ENCODE results near the gene ITPRID2. TPM values are rescaled to one million over a fixed set of nuclear protein-coding genes. Genes with fewer than 3 reads are reported as not detected.

Gene ITPRID2
- total and polyA plus RNA-seq, 2 of the 4 experiments (the other 2 are of a cell fraction) = 74.1 to 187 TPM

- no peak for ATAC-seq (ENCODE audit: low read depth)
- H2AK5ac ChIP-seq (ENCODE audit: low read depth, low read length) = no peak overlapping the region
- H4K20me1 ChIP-seq (ENCODE audit: insufficient read depth, low read length) = no peaks in the 10 kb centered on the region
- no peaks in the 10 kb centered on the region for H3K27me3 ChIP-seq (ENCODE audit: control insufficient read depth, insufficient read depth, low read length)
- no peaks in the 10 kb centered on the region for H3K9me1 ChIP-seq (ENCODE audit: insufficient read depth, low read length)
- no peak overlapping the region for H2AK9ac ChIP-seq (replicated peaks; ENCODE audit: low read depth, low read length, poor library complexity)
- H3K27ac ChIP-seq (ENCODE audit: insufficient read depth, low read length) = no peak overlapping the region
- H3K4me2 ChIP-seq (ENCODE audit: low read depth, low read length) = no peak overlapping the region
- in situ Hi-C loops (cut with MboI; ENCODE audit: low sequenced_read_pairs) (no loop called here), intact Hi-C loops (cut with micrococcal nuclease) (no loop called here), dilution Hi-C loops (cut with HindIII; ENCODE audit: low sequenced_read_pairs, unreplicated experiment) (no loop called here)
- H3K36me3 ChIP-seq (ENCODE audit: control insufficient read depth, insufficient read depth, low read length) = no peaks in the 10 kb centered on the region
- H4K5ac ChIP-seq (ENCODE audit: low read depth, low read length) = no peak overlapping the region
- no peak overlapping the region for H2BK120ac ChIP-seq (ENCODE audit: low read depth, low read length)
- CTCF ChIA-PET = interaction anchor here (1.6 kb wide), 1 partner anchor 8 kb away, joined by 5 read pairs; no protein-coding TSS in a partner anchor
- no peak overlapping the region for H4K91ac ChIP-seq (ENCODE audit: insufficient read depth, low read depth, low read length)
- H3K4me3 ChIP-seq (ENCODE audit: insufficient read depth, low read depth, low read length) = no peak overlapping the region
- no peak overlapping the region for H2BK15ac ChIP-seq (ENCODE audit: low read depth, low read length)
- no peak overlapping the region for H3K4ac ChIP-seq (ENCODE audit: low read depth, low read length)
- no peak overlapping the region for H4K8ac ChIP-seq (ENCODE audit: low read depth in 2 of 2, low read length in 2 of 2)
- H3K9me3 ChIP-seq (ENCODE audit: control insufficient read depth, insufficient read depth, low read length) = no peaks in the 10 kb centered on the region
- no peak overlapping the region for H2AFZ ChIP-seq (replicated peaks; ENCODE audit: low read length, poor library complexity)
- H3K79me1 ChIP-seq (ENCODE audit: low read depth in 1 of 2, low read length in 2 of 2) = no peaks in the 10 kb centered on the region
- H2BK5ac ChIP-seq (ENCODE audit: low read depth, low read length, poor library complexity, severe bottlenecking) = no peak overlapping the region
- no peaks in the 10 kb centered on the region for H3K4me1 ChIP-seq (ENCODE audit: control insufficient read depth, insufficient read depth, low read length)
- no peak overlapping the region for H3K14ac ChIP-seq (replicated peaks; ENCODE audit: low read depth, low read length)
- H3K23ac ChIP-seq (ENCODE audit: low read depth, low read length) = no peak overlapping the region
- POLR2A ChIA-PET (ENCODE audit: unreplicated experiment) = no interaction called here
- no peak overlapping the region for H3K18ac ChIP-seq (ENCODE audit: low read depth, low read length)
- DNase-seq = no peak
- no peak overlapping the region for H3K56ac ChIP-seq (ENCODE audit: extremely low read depth, insufficient read depth, low read length)
- no peak for TF ChIP-seq CEBPB (IDR thresholded peaks at IDR 0.05; ENCODE audit: low read depth, low read length)
- TF ChIP-seq MAZ (IDR thresholded peaks at IDR 0.05; ENCODE audit: borderline replicate concordance, low read depth, low read length) = no peak
- TF ChIP-seq USF2 (IDR thresholded peaks at IDR 0.05; ENCODE audit: low read depth, low read length) = no peak
- no peak for TF ChIP-seq MXI1 (IDR thresholded peaks at IDR 0.05; ENCODE audit: borderline replicate concordance, low read depth, low read length)
- BruUV-seq (replicated peaks) = no TSS peak
- no peak overlapping the region for H3K9ac ChIP-seq (ENCODE audit: low read depth, low read length)
- no peak overlapping the region for H2BK20ac ChIP-seq (ENCODE audit: low read depth, low read length)
These were observed 40.5 kb upstream of the ITPRID2 start for GRCh38 chr2:181850936-181851560.

Data from IMR-90 (cell line).